NT2/D1 (cell line): ENCODE results near the gene AKAP6.

ENCODE experiments used
- DNase-seq: peaks from one replicate; pipeline ENCODE4 v3.0.0-alpha.2; 2011; ENCODE audit warnings: low read depth, low spot score
- H3K27me3 ChIP-seq: 2 replicates; pipeline ENCODE4 v1.6.0; 2011; ENCODE audit warnings: mild to moderate bottlenecking; ENCODE audit not compliant: insufficient read length, insufficient read depth
- H3K36me3 ChIP-seq: 2 replicates; pipeline ENCODE4 v1.6.1; 2011; ENCODE audit warnings: mild to moderate bottlenecking, low read length, mixed read lengths; ENCODE audit not compliant: insufficient read depth, insufficient read length
- H3K4me1 ChIP-seq: 2 replicates; pipeline ENCODE4 v1.5.1; 2011; ENCODE audit not compliant: insufficient read depth, insufficient read length
- H3K4me3 ChIP-seq: 2 replicates; pipeline ENCODE4 v1.5.1; 2011; ENCODE audit warnings: low read depth; ENCODE audit not compliant: insufficient read length
- H3K9ac ChIP-seq: 2 replicates; pipeline ENCODE4 v1.6.0; 2011; ENCODE audit warnings: low read depth; ENCODE audit not compliant: insufficient read length
- H3K9me3 ChIP-seq: 2 replicates; pipeline ENCODE4 v1.5.1; 2011; ENCODE audit warnings: mild to moderate bottlenecking, low read length; ENCODE audit not compliant: insufficient read depth
- SUZ12 ChIP-seq: IDR thresholded peaks from 2 replicates; pipeline ENCODE4 v1.6.1; 2011; ENCODE audit not compliant: insufficient read length, insufficient read depth; ENCODE audit errors: extremely low read depth
- YY1 ChIP-seq: IDR thresholded peaks from 2 replicates; pipeline ENCODE4 v1.6.1; 2011; ENCODE audit not compliant: insufficient read length, insufficient read depth
- ZNF274 ChIP-seq: IDR thresholded peaks from 2 replicates; pipeline ENCODE4 v1.6.1; 2011; ENCODE audit warnings: mild to moderate bottlenecking, low read depth, low read length

AKAP6 gene

GRCh38 chr14:32709027-32709426, 379.9 kb downstream of the AKAP6 start:
- no peaks in the 10 kb centered on the region for H3K36me3 ChIP-seq
- H3K27me3 ChIP-seq = no peaks in the 10 kb centered on the region
- no peaks in the 10 kb centered on the region for H3K9me3 ChIP-seq
- H3K4me1 ChIP-seq = no peaks in the 10 kb centered on the region
- TF ChIP-seq SUZ12 (no peak), ZNF274 (no peak), YY1 (no peak)
- H3K9ac ChIP-seq = no peak overlapping the region
- no peak for DNase-seq
- H3K4me3 ChIP-seq = no peak overlapping the region

DNA sequence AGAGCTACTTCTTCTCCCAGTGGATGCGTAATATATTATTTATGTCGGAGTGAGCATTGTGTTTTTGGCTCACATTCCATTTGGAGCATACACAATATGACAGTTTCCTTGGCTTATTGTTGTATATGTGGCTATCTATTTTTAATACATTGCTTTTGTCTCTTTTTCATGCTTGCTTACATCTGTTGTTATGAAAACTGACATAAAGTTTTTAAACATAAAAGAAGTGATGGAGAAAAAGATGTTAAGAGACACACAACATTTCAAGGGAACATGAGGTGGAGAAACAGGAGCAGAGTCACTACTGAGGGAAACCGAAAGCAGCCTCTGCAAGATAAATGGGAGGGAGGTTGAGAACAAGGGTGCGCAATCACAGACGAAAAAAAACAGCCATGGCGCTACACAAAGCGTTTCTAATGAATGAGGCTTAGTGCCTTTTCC, 381.2 kb downstream of the AKAP6 start:
- H3K36me3 ChIP-seq = no peaks in the 10 kb centered on the region
- no peak overlapping the region for H3K4me3 ChIP-seq
- no peaks in the 10 kb centered on the region for H3K27me3 ChIP-seq
- no peaks in the 10 kb centered on the region for H3K9me3 ChIP-seq
- H3K9ac ChIP-seq = no peak overlapping the region
- DNase-seq = no peak
- TF ChIP-seq ZNF274 (no peak), SUZ12 (no peak), YY1 (no peak)
- no peaks in the 10 kb centered on the region for H3K4me1 ChIP-seq

DNA sequence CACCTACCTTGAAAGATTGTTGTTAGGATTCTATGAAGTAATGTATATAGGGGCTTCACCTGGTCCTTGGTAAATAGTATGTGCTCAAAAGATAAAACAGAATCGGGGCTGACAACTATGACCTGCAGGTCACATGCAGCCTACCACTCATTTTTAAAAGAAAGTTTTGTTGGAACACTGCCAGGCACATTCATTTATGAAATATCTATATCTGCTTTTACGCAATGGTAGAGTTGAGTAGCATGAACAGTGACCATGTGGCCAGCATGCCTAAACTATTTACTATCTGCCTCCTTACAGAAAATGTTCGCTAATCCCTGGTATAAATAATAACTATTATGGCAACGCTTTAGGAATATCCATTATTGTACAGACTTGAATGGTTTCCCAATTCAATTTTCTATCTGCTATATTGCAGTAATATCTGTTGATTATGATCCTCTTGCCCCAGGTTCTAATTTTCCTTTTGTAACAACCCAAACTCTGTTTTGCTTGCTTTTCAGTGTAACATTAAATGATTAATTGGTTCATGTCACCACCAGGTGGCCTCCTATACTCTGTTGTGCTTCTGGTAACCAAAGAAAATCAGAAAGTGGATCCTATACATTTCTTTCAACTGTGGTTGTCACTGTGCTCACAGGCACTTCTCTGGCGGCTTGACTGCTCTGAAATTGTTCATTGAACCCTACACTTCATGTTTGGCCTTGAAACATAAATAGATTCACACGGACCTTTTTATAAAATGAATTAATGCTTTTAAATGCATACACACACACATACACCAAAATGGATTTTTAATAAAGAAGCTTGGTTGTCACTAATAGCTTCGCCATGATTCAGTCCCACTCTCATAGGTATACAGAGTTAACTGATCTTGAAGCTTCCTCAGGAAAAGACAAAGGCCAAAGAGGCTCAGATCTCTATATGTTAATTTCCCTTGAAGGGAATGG, 381.9 kb downstream of the AKAP6 start:
- Histone ChIP-seq H3K36me3 (no peaks in the 10 kb centered on the region), H3K4me1 (no peaks in the 10 kb centered on the region), H3K27me3 (no peaks in the 10 kb centered on the region), H3K4me3 (no peak overlapping the region), H3K9me3 (no peaks in the 10 kb centered on the region), H3K9ac (no peak overlapping the region)
- peak; percentile 13 for DNase-seq
- no peak for TF ChIP-seq SUZ12
- TF ChIP-seq YY1 = no peak
- TF ChIP-seq ZNF274 = no peak

DNA sequence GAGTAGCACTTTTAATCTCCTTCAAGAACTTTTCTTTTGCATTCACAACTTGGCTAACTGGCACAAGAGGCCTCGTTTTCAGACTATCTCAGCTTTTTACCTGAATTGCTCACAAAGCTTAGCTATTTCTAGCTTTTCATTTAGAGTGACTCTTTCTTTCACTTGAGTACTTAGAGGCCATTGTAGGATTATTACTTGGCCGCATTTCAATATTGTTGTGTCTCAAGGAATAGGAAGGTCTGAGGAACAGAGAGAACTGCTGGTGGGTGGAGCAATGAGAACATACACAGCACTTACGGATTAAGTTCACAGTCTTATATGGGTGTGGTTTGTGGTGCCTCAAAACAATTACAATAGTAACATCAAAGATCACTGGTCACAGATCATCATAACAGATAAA, 384.8 kb downstream of the AKAP6 start:
- H3K27me3 ChIP-seq = no peaks in the 10 kb centered on the region
- H3K9me3 ChIP-seq = no peaks in the 10 kb centered on the region
- no peak overlapping the region for H3K9ac ChIP-seq
- H3K4me3 ChIP-seq = no peak overlapping the region
- DNase-seq = no peak
- no peaks in the 10 kb centered on the region for H3K4me1 ChIP-seq
- H3K36me3 ChIP-seq = no peaks in the 10 kb centered on the region
- TF ChIP-seq ZNF274 = no peak
- no peak for TF ChIP-seq YY1
- no peak for TF ChIP-seq SUZ12

DNA sequence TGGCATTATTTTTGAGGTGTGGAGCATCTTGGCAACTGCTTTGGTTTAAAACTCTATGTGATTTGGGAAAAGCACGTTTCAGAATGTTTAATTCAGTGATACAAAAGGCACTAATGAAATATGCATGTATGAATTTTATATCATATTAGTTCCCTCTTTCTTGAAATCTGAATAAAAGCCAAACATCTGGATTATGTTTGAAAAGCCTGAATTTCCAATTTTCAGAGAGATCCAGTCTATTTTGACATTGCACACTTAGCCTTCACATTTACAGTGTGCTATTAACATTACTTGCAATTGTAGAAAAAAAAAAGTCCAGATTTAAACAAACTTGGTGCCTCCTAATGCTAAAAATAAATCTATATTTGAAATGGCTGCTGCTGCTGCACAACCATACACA, 390.5 kb downstream of the AKAP6 start:
- H3K4me3 ChIP-seq = no peak overlapping the region
- DNase-seq = no peak
- no peaks in the 10 kb centered on the region for H3K4me1 ChIP-seq
- H3K9ac ChIP-seq = no peak overlapping the region
- TF ChIP-seq ZNF274 (no peak), YY1 (no peak), SUZ12 (no peak)
- no peaks in the 10 kb centered on the region for H3K27me3 ChIP-seq
- no peaks in the 10 kb centered on the region for H3K9me3 ChIP-seq
- H3K36me3 ChIP-seq = no peaks in the 10 kb centered on the region

DNA sequence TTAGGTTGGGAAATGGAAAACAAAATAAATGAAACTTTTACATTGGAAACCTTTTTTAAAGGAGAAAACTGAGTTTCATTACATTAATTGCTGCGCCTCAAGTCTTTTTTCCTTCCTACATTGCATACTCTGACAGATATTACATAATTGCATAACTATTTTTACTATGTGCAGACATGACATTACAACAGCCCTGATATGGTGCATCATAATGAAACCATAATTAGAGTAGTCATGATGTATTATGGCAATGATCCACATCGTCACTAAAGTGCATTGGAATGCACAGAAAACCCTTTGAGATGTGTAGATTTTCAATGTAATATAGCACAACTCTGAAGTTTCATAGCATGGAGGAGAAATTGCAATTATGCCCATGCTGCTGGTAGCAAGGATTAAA, 391.8 kb downstream of the AKAP6 start:
- Histone ChIP-seq H3K27me3 (no peaks in the 10 kb centered on the region), H3K9me3 (no peaks in the 10 kb centered on the region), H3K9ac (no peak overlapping the region), H3K4me1 (no peaks in the 10 kb centered on the region), H3K36me3 (no peaks in the 10 kb centered on the region), H3K4me3 (no peak overlapping the region)
- DNase-seq = no peak
- TF ChIP-seq YY1 = no peak
- TF ChIP-seq ZNF274 = no peak
- no peak for TF ChIP-seq SUZ12

DNA sequence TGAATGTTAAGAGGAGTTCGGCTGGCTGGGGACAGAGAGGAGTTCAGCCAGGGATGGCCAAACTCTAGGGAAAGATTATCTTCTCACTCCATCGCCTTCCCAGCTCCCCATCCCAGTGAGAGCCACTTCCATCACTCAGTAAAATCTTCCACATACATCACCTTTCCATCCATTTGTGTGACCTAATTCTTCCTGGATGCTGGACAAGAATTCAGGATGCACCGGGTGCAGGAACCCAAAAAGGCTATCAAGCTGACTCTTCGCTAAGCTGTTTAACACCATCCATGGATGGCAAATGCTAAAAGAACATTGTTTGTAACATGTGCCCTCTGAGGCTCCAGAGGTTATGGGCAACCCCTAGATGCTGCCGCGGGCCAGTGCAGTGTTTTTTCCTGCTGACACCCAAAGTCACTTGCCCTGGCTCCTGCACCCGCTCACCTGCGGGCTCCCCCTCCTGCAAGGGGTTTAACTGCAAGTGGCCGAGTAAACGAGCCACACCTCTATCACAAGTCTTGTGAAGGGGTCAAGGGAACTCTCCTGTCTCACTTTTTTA, 393.6 kb downstream of the AKAP6 start:
- H3K9ac ChIP-seq = no peak overlapping the region
- TF ChIP-seq SUZ12 (no peak), ZNF274 (no peak), YY1 (no peak)
- no peaks in the 10 kb centered on the region for H3K9me3 ChIP-seq
- no peaks in the 10 kb centered on the region for H3K4me1 ChIP-seq
- no peaks in the 10 kb centered on the region for H3K27me3 ChIP-seq
- no peaks in the 10 kb centered on the region for H3K36me3 ChIP-seq
- no peak for DNase-seq
- no peak overlapping the region for H3K4me3 ChIP-seq
